Measurements from ENCODE around the gene ZNF45.
"Not testable (repeated sequence)": the region's sequence is repeated elsewhere in the genome, so short reads cannot be mapped to it uniquely, and the experiment has no call there.

The ZNF45 gene

GRCh38 chr19:43910884-43911283 lies 24.2 kb downstream of the ZNF45 start:
- no peak for DNase-seq

GRCh38 chr19:43908659-43909058 lies 26.4 kb downstream of the ZNF45 start:
- DNase-seq, result no peak

GRCh38 chr19:43906774-43907173 lies 28.3 kb downstream of the ZNF45 start:
- no peak for DNase-seq

- no peak for DNase-seq
Observed at GRCh38 chr19:43905897-43906296, 29.2 kb downstream of the ZNF45 start.

- no peak for DNase-seq
Observed at GRCh38 chr19:43902399-43902798, 32.7 kb downstream of the ZNF45 start.

GRCh38 chr19:43901395-43902390 lies 33.4 kb downstream of the ZNF45 start:
- no peak for DNase-seq

- no peak for DNase-seq
Observed at GRCh38 chr19:43895727-43896308, 39.3 kb downstream of the ZNF45 start.

GRCh38 chr19:43883864-43884263 lies 51.2 kb downstream of the ZNF45 start, which contains the start of gene ZNF404:
Gene ZNF404 (minus strand): TSS chr19:43883964.
- DNase-seq, result no peak

GRCh38 chr19:43880483-43880882 lies 54.6 kb downstream of the ZNF45 start:
- DNase-seq, result no peak

GRCh38 chr19:43872547-43873336 lies 62.3 kb downstream of the ZNF45 start:
- no peak for DNase-seq

GRCh38 chr19:43866923-43867322 lies 68.2 kb downstream of the ZNF45 start:
- not testable (repeated sequence) for DNase-seq

All from NCI-H226 (cell line).